GM12873 (cell line): ENCODE data around the gene ITIH3.

Experiments used
- TF ChIP-seq, protein P1 (sequence below): IDR thresholded peaks from 2 replicates; pipeline ENCODE4 v1.5.1; 2012; ENCODE audit warnings: low read depth, mild to moderate bottlenecking, moderate library complexity, low read length, control low read depth; ENCODE audit not compliant: insufficient read depth; ENCODE audit errors: missing control alignments

ITIH3 gene, protein sequence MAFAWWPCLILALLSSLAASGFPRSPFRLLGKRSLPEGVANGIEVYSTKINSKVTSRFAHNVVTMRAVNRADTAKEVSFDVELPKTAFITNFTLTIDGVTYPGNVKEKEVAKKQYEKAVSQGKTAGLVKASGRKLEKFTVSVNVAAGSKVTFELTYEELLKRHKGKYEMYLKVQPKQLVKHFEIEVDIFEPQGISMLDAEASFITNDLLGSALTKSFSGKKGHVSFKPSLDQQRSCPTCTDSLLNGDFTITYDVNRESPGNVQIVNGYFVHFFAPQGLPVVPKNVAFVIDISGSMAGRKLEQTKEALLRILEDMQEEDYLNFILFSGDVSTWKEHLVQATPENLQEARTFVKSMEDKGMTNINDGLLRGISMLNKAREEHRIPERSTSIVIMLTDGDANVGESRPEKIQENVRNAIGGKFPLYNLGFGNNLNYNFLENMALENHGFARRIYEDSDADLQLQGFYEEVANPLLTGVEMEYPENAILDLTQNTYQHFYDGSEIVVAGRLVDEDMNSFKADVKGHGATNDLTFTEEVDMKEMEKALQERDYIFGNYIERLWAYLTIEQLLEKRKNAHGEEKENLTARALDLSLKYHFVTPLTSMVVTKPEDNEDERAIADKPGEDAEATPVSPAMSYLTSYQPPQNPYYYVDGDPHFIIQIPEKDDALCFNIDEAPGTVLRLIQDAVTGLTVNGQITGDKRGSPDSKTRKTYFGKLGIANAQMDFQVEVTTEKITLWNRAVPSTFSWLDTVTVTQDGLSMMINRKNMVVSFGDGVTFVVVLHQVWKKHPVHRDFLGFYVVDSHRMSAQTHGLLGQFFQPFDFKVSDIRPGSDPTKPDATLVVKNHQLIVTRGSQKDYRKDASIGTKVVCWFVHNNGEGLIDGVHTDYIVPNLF

DNA sequence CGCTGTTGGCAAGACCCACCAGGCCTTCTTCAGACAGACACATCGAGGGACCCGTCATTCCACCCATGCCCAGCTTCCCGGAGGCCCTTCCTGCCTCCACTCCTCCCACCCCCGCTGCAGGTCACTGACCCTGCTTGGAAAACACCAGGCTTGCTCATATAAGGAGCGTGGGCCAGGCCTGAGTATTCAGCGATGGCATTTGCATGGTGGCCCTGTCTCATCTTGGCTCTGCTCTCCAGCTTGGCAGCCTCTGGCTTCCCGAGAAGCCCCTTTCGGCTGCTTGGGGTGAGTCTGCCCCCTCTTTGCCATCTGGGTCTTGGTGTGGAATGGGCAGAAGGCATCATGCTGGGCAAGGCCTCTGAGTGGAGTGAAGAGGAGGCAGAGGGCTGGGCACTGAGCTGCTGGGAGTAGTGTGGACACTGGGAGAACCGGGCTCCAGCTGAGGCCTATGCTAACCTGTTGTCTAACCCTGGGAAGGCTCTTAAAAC lies at the start of gene ITIH3:
ITIH3 (plus strand) TSS at position 185 of the 488 bp plus-strand sequence; CDS start at position 193, 8 bp downstream.
- TF ChIP-seq, protein P1, sequence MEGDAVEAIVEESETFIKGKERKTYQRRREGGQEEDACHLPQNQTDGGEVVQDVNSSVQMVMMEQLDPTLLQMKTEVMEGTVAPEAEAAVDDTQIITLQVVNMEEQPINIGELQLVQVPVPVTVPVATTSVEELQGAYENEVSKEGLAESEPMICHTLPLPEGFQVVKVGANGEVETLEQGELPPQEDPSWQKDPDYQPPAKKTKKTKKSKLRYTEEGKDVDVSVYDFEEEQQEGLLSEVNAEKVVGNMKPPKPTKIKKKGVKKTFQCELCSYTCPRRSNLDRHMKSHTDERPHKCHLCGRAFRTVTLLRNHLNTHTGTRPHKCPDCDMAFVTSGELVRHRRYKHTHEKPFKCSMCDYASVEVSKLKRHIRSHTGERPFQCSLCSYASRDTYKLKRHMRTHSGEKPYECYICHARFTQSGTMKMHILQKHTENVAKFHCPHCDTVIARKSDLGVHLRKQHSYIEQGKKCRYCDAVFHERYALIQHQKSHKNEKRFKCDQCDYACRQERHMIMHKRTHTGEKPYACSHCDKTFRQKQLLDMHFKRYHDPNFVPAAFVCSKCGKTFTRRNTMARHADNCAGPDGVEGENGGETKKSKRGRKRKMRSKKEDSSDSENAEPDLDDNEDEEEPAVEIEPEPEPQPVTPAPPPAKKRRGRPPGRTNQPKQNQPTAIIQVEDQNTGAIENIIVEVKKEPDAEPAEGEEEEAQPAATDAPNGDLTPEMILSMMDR = no peak

DNA sequence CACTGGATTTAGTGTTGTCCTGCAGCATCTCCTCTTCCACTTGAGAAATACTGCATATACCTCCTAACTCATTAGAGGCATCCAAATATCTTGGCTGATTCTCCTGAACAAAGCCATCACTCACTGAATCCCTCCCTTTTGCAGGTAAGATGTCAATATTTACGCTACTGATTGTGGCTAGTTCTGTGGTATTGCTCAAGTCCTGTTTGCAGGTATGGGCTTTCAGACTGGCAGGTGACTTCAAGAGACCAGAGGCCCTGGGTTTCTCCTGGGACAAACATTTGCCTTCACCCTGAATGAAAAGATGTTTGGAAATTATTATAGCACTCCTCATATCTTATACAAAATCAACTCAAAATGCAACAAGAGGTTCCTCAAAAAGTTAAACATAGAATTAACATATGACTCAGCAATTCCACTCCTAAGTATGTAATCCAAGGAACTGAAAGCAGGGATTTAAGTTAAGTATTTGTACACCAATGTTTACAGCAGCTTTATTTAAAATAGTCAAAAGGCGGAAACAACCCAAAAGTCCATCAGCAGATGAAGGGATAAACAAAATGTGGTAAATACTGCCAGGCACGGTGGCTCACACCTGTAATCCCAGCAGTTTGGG lies 42.4 kb upstream of the ITIH3 start:
- TF ChIP-seq, protein P1 = no peak

DNA sequence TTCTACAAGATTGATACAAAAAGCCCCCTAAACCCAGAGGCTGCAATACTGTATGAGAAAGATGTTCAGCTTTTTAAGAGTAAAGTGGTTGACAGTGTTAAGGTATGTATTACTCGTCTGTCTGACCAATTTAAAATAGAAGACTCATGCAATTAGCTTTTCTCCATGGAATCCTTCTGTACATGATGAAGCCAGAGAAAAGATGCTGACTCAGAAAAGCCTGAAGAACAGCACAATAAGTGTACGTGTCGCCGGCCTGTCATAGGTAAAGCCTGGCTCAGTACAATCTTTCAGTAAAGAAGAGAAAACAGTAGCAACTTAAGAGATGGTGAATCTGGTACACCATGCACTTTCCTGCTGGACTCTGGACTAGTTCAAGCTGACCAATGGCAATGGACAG lies 40.2 kb upstream of the ITIH3 start:
- TF ChIP-seq, protein P1 = no peak

DNA sequence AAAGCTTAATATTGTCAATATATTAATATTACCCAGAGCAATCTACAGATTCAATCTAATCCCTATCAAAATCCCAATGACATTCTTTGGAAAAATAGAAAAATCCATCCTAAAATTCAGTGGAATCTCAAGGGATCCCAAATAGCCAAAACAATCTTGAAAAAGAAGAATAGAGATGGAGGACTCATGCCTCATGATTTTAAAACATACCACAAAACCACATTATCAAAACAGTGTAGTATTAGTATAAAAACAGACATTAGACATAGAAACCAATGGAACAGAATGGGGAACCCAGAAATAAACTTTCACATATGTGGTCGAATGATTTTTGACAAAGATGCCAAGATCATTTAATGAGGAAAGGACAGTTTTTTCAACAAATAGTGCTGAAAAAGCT lies 38.5 kb upstream of the ITIH3 start:
- TF ChIP-seq, protein P1 = no peak

DNA sequence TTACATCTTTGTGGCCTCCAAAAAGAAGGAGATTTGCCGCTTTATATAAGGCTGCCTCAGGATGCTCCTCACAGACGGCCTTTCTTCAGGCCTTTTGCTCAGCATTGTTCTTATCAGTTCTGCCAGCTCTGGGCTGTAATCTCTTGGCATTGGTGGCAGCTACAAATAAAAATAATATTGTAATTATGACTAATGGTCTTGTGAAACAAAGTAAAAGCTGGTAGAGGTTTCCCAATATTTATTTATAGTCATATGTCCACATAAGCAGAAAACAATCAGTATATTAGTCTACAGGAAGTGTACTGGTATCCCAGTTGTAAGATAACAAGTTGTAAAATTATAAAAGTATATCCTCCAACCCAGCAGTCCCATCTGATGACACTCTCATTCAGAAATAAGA lies 31.1 kb upstream of the ITIH3 start:
- TF ChIP-seq, protein P1 = no peak

DNA sequence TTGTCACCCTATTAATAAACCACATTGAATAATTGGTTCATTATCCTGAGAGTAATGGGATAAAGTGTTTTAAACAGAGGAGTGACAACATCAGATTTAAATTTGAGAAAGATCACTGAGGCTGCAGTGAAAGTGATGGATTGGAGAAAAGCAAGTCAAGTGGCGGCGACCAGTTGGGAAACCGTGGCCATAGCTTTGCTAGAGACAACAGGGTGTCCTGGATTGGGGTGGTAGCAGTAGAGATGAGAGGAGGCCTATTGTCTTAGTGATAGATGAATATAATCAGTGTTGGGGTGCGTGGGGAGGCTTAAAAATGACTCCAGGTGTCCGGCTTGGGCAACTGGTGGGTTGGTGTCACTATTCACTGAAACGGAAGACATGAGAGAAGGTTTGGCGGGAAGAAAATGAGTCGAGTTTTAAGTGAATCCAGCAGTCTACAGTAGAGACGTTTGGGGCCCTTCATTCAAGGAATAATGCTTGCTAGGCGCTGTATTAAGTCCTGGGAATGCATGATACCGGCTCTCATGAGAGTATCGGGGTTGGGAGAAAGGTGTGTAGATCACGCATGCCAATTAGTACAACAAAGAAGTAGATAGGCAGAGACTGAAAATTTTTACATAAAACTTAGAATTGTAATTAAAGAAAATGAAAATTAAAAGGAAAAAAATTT lies 24.7 kb upstream of the ITIH3 start:
- TF ChIP-seq, protein P1 = no peak
